GM19351 (cell line): ENCODE measurements around the gene OAS3.
"Not testable (repeated sequence)": the region's sequence is repeated elsewhere in the genome, so short reads cannot be mapped to it uniquely, and the experiment has no call there.

Source experiments
- ATAC-seq: cut with Tn5 transposase; IDR thresholded peaks from one replicate; pipeline ENCODE4 v1.9.1; 2021; ENCODE audit warnings: mild to moderate bottlenecking, moderate library complexity; ENCODE audit not compliant: unreplicated experiment

The OAS3 gene

DNA sequence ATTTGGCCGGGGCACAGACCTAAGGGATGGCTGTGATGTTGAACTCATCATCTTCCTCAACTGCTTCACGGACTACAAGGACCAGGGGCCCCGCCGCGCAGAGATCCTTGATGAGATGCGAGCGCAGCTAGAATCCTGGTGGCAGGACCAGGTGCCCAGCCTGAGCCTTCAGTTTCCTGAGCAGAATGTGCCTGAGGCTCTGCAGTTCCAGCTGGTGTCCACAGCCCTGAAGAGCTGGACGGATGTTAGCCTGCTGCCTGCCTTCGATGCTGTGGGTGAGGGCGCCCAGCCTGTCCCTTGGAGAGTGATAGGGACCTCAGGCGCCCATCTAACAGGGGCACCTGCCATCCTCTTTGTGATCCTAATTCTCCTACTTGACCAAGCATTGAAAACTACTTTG is 12.4 kb downstream of the OAS3 start:
- no peak for ATAC-seq

DNA sequence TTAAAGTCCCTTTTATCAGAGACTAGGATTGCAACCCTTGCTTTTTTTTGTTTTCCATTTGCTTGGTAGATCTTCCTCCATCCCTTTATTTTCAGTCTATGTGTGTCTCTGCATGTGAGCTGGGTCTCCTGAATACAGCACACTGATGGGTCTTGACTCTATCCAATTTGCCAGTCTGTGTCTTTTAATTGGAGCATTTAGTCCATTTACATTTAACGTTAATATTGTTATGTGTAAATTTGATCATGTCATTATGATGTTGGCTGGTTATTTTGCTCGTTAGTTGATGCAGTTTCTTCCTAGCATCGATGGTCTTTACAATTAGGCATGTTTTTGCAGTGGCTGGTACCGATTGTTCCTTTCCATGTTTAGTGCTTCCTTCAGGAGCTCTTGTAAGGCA is 18.9 kb downstream of the OAS3 start:
- not testable (repeated sequence) for ATAC-seq

DNA sequence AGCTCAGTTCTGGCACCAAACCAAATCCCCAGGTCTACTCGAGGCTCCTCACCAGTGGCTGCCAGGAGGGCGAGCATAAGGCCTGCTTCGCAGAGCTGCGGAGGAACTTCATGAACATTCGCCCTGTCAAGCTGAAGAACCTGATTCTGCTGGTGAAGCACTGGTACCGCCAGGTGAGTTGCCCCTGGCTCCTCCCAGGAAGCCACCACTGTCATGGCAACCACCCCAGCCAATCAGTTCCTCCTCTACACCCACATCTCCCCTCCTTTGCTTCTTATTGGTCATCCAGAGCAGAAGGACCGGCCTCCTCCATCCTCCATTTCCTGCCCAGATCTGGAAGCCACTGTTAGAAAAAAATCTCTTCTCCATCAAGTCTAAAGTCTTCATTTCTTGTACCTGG is 22.8 kb downstream of the OAS3 start:
- no peak for ATAC-seq

DNA sequence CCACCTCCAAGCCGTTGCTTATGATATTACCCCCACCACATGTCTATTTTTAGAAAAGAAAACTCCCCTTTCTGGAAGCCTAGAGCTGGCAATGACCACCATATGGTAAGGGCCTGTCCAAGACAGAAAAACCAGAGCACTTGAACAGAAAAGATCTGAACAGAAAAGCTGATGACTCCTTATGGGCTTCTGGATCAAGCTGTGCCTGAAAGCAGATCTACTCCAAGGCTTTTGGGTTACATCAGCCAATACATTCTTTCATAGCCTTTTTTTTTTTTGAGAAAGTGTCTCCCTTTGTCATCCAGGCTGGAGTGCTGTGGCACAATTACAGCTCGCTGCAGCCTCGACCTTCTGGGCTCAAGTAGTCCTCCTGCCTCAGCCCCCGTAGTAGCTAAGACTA is 23.3 kb downstream of the OAS3 start:
- ATAC-seq: no peak

DNA sequence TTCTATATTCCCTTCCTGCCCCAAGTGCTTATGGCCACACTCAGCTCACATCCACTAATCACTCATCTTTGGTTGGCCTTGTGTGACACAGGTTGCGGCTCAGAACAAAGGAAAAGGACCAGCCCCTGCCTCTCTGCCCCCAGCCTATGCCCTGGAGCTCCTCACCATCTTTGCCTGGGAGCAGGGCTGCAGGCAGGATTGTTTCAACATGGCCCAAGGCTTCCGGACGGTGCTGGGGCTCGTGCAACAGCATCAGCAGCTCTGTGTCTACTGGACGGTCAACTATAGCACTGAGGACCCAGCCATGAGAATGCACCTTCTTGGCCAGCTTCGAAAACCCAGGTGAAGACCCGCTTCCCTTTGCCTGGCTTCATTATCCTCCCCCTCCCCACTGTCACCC is 24.3 kb downstream of the OAS3 start:
- ATAC-seq: no peak

DNA sequence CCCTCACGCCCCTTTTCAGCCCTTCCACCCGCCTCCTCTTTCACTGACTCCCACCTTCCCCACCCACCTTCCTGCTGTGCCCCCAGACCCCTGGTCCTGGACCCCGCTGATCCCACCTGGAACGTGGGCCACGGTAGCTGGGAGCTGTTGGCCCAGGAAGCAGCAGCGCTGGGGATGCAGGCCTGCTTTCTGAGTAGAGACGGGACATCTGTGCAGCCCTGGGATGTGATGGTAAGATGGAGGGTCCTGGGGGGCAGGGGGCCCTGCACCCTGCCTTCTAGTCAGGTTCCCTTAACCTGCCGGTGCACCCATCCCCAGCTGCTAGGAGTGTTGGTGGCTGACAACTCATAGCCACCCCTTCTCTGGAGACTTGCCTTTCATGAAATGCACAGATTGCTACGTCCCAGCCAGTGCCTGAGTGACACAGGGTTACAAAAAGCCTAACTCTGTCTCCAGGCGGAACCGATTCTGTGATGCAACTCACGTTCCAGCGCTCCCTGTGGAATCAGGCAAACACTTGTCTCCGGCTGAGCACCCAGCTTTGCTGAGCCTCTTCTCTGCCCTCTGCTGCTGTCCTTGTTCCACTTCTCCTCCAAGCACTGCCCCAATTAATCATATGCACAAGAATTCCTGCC is 25.1 kb downstream of the OAS3 start:
- ATAC-seq: no peak

DNA sequence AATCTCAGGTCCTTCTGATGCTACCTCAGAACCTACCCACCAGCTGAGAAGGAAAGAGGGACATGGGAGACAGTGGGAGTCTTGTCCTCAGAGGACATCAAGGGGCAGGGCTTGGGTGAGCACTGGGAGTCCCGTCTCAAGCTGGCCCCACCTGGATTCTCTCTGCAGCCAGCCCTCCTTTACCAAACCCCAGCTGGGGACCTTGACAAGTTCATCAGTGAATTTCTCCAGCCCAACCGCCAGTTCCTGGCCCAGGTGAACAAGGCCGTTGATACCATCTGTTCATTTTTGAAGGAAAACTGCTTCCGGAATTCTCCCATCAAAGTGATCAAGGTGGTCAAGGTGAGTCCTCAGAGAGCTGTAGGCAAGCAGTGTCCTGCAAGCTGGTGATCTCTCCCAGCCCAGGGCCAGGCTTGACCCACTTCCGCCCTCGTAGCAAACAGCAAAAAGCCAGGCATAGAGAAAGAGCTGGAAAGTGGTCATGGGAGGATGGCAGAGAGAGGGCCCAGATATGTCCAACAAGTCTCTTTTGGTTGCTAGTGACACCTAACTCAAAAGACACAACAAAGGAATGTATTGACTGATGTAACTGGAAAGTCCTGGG is 25.9 kb downstream of the OAS3 start:
- no peak for ATAC-seq

DNA sequence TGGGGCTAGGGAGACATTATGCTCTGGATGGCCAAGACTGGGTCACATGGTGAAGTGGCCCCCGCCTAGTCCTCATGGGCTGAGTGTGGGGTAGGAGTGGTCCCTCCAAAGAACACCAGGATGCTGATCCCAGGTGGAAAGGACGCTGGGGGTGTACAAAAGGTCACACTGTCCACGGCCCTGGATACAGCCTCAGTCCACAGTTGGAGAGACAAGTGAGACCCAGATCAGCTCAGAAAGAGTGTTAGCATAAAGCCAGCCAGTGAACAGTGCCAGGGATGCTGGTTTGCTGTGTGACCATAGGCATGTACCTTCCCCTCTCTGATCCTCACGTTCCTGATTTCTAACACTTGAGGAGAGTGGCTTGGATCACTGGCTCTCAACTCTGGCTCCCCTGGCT is 26.6 kb downstream of the OAS3 start:
- no peak for ATAC-seq

DNA sequence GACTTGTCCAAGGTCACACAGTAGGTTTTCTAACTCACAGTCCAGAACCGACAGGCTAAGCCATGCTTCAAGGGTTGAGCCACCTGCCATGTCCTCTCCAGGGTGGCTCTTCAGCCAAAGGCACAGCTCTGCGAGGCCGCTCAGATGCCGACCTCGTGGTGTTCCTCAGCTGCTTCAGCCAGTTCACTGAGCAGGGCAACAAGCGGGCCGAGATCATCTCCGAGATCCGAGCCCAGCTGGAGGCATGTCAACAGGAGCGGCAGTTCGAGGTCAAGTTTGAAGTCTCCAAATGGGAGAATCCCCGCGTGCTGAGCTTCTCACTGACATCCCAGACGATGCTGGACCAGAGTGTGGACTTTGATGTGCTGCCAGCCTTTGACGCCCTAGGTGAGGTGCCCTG is 27.4 kb downstream of the OAS3 start:
- ATAC-seq: no peak

DNA sequence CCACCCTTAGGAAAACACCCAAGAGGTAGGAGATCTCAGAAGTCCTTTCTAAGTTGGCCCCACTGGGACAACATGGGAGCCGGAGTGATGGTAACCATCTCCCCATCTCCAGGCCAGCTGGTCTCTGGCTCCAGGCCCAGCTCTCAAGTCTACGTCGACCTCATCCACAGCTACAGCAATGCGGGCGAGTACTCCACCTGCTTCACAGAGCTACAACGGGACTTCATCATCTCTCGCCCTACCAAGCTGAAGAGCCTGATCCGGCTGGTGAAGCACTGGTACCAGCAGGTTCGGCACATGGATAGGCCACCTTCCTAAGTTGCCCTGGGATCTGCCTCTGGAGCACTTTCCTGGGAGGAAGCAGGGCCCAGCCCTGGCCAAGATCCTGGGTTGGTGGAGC is 29.0 kb downstream of the OAS3 start:
- no peak for ATAC-seq

DNA sequence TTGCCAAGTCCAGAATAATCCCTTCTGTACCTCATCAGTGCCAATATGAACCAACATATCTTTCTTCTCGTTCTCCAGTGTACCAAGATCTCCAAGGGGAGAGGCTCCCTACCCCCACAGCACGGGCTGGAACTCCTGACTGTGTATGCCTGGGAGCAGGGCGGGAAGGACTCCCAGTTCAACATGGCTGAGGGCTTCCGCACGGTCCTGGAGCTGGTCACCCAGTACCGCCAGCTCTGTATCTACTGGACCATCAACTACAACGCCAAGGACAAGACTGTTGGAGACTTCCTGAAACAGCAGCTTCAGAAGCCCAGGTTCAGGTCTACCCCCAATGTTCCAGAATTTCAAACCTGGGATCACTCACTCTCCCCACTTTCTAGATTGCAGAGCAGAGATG is 29.6 kb downstream of the OAS3 start:
- no peak for ATAC-seq

DNA sequence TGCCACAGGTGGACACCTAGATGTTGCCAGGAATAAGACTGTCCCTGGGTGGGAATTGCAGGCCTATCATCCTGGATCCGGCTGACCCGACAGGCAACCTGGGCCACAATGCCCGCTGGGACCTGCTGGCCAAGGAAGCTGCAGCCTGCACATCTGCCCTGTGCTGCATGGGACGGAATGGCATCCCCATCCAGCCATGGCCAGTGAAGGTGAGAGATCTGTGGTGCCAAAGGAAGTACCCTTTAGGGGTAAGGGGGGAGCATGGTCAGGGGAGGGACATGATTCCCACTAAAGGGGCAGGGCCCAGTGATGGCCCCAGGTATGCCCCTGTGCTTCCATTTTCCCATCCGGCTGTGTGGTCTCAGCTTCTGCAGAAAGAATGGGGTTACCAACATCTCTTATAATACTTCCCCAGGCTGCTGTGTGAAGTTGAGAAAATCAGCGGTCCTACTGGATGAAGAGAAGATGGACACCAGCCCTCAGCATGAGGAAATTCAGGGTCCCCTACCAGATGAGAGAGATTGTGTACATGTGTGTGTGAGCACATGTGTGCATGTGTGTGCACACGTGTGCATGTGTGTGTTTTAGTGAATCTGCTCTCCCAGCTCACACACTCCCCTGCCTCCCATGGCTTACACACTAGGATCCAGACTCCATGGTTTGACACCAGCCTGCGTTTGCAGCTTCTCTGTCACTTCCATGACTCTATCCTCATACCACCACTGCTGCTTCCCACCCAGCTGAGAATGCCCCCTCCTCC is 31.5 kb downstream of the OAS3 start:
- ATAC-seq: no peak

DNA sequence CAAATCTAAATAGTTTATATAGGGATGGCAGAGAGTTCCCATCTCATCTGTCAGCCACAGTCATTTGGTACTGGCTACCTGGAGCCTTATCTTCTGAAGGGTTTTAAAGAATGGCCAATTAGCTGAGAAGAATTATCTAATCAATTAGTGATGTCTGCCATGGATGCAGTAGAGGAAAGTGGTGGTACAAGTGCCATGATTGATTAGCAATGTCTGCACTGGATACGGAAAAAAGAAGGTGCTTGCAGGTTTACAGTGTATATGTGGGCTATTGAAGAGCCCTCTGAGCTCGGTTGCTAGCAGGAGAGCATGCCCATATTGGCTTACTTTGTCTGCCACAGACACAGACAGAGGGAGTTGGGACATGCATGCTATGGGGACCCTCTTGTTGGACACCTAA is 32.1 kb downstream of the OAS3 start:
- ATAC-seq: no peak

DNA sequence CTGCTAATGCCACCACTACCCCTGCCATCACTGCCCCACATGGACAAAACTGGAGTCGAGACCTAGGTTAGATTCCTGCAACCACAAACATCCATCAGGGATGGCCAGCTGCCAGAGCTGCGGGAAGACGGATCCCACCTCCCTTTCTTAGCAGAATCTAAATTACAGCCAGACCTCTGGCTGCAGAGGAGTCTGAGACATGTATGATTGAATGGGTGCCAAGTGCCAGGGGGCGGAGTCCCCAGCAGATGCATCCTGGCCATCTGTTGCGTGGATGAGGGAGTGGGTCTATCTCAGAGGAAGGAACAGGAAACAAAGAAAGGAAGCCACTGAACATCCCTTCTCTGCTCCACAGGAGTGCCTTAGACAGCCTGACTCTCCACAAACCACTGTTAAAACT is 33.0 kb downstream of the OAS3 start:
- ATAC-seq: no peak

DNA sequence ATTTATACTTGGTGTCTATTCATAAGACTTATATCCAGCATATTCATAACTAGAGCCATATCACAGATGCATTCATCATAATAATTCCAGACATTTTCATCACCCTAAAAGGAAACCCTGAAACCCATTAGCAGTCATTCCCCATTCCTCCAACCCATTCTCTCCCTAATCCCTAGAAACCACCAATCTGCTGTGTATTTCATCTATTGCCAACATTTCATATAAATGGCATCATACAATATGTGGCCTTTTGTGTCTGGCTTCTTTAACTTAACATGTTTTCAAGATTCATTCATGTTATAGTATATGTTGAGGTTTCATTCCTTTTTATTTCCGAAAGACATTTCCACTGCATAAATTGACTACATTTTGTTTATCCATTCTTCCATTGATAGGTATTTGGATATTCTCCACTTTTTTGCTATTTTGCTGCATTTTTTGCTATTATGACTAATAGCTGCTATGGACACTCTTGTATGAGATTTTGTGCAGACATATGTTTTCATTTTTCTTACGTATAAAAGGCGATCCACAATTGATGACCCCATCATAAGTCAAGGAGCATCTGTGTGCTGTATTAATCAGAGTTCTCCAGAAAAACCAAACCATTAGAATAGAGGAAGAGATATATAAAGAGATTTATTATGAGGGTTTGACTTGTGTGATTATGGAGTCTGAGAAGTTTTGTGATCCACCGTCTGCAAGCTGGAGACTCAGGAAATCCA is 34.9 kb downstream of the OAS3 start:
- ATAC-seq: no peak

DNA sequence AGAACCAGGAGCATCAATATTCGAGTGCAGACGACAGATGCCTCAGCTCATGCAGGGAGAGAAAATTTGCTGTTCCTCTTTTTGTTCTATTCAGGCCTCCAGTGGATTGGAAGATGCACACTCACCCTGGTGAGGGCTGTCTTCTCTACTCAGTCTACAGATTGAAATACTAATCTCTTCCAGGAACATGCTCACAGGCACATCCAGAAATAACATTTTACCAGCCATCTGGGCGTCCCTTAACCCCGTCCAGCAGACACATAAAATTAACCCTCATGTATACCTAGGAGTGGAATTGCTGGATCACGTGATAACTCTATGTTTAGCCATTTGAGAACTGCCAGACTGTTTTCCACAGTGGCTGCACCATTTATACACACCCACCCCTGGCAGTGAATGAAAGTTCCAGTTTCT is 35.6 kb downstream of the OAS3 start:
- ATAC-seq: no peak

DNA sequence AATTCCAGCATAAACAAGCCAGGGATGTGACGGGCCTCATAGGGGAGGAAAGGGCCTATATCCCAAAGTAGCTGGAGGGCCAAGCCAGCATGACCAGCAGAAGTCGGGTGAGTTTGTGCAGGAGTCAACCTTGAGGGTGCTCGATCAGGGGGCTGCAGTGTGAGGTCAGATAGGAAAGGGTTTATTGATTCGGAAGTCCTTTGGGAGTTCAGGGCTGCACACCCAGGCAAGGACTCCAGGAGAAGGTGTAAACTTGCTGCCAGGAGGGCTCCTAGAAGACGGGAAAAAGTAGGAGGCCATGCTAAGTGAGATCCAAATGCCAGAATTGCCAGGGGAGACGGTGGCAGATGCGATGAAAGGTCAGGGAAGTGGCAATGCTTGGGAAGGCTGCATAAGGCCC is 36.6 kb downstream of the OAS3 start:
- ATAC-seq: no peak

DNA sequence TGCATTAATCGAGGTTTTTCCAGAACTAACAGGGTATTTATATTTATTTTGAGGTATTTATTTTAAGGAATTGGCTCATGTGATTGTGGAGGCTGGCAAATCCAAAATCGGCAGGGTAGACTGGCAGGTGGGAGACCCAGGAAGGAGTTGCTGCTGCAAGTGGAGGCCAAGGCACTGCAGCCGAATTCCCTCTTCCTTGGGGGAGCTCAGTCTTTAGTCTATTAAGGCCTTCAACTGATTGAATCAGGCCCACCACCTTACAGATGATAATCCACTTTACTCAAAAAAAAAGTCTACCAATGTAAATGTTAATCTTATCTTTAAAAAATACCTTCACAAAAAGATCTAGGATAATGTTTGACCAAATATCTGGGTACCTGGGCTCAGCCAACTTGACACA is 38.9 kb downstream of the OAS3 start:
- no peak for ATAC-seq

DNA sequence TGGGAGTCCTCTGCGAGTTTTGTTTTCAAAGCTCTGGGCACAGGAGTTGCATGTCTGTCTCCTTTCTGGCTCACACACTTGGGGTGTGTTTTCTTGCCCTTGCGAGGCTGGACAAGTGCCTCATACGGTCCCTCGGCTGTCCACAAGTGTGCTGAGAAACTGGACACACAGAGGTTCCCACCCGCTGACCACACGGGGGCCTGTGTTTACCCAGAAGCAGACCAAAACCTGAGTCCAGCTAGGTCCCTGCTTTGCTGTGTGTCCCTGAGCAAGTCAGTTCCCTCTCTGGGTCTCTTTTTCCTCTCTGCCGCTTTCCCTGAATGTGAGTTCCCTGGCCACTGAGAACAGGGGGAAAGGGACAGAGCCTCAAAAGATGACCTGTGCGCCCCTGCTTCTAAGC is 39.4 kb downstream of the OAS3 start:
- no peak for ATAC-seq

DNA sequence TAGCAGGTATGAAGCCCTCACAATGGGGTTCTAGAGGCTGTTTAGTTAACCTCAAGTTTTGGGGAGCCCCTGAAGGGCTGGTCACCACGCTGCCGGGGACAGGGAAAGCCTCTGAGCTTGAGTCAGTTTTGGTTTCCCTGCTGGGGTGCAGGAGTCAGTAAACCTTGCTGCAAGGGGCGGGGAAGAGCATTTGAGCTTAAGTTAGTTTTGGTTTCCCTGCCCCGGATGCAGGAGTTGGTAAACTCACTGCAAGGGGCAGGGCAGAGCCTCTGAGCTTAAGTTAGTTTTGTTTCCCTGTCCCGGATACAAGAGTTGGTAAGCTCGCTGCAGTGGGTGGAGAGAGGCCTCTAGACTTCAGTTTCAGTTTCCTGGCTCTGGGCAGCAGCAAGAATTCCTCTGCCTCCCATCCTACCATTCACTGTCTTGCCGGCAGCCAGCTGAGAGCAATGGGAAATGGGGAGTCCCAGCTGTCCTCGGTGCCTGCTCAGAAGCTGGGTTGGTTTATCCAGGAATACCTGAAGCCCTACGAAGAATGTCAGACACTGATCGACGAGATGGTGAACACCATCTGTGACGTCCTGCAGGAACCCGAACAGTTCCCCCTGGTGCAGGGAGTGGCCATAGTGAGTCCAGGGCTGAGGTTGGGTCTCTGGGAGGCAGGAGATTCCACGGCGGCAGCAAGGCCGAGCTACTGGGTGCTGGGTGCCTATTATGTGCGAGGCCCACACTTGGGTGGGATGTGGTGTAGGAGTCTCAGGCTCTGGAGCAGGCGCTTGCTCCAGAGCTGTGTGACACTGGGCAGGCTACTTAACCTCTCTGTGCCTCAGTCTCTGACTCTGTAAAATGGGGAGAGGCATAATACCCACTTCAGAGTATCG is 40.1 kb downstream of the OAS3 start, which contains the start of gene OAS2:
Gene OAS2 (plus strand): TSS at position 357 of the 878 bp plus-strand sequence. CDS start 90 bp downstream, at position 447.
- ATAC-seq: peak; percentile 84
